SU-DHL-6 (cell line): ENCODE results near the gene CDK5RAP2.
"Not testable (repeated sequence)": the region's sequence is repeated elsewhere in the genome, so short reads cannot be mapped to it uniquely, and the experiment has no call there.

Experiments used
- H2AFZ ChIP-seq: fragments of 200-600 bp; sonication (generic); 2 replicates; pipeline ENCODE4 v1.6.1; 2014; ENCODE audit warnings: low read depth, mild to moderate bottlenecking, moderate library complexity, mixed read lengths, antibody characterized with exemption, low read length; ENCODE audit not compliant: severe bottlenecking
- H3F3A ChIP-seq: fragments of 200-600 bp; shearing (Covaris generic); 2 replicates; pipeline ENCODE4 v1.6.0; 2016; ENCODE audit warnings: antibody characterized with exemption, mild to moderate bottlenecking; ENCODE audit not compliant: insufficient read depth
- H3K27ac ChIP-seq: fragments of 200-600 bp; sonication (generic); 2 replicates; pipeline ENCODE4 v1.5.1; 2016; ENCODE audit warnings: low read depth, mild to moderate bottlenecking, low read length, moderate library complexity, mixed read lengths
- H3K27me3 ChIP-seq: fragments of 200-600 bp; sonication (generic), shearing (Covaris generic); 2 replicates; pipeline ENCODE4 v1.6.0; 2014; ENCODE audit warnings: mild to moderate bottlenecking, low read length
- H3K36me3 ChIP-seq: fragments of 200-600 bp; sonication (generic); 2 replicates; pipeline ENCODE4 v1.6.1; 2014; ENCODE audit warnings: mild to moderate bottlenecking, low read length, mixed read lengths
- H3K4me2 ChIP-seq: fragments of 300-600, 200-600 bp; shearing (Covaris generic), sonication (generic); 2 replicates; pipeline ENCODE4 v1.6.0; 2014; ENCODE audit warnings: low read length, low read depth, mild to moderate bottlenecking; ENCODE audit not compliant: poor library complexity, severe bottlenecking
- H3K4me3 ChIP-seq: fragments of 200-600 bp; sonication (generic); 2 replicates; pipeline ENCODE4 v1.5.1; 2014; ENCODE audit warnings: antibody characterized with exemption, low read length, mild to moderate bottlenecking, mixed read lengths; ENCODE audit not compliant: insufficient read depth, poor library complexity, severe bottlenecking
- H3K79me2 ChIP-seq: fragments of 200-600 bp; sonication (generic); 2 replicates; pipeline ENCODE4 v1.6.1; 2014; ENCODE audit warnings: mild to moderate bottlenecking, low read length, moderate library complexity; ENCODE audit not compliant: insufficient read depth
- H3K9ac ChIP-seq: fragments of 200-600 bp; sonication (generic); 2 replicates; pipeline ENCODE4 v1.7.0; 2014; ENCODE audit warnings: mild to moderate bottlenecking, low read length
- H3K9me2 ChIP-seq: fragments of 200-600 bp; sonication (generic); replicated peaks from 2 replicates; pipeline ENCODE4 v1.6.1; 2014; ENCODE audit warnings: low read length; ENCODE audit not compliant: insufficient read depth
- H3K9me3 ChIP-seq: fragments of 200-600 bp; sonication (generic); 2 replicates; pipeline ENCODE4 v1.6.1; 2014; ENCODE audit warnings: low read length, mixed read lengths; ENCODE audit not compliant: insufficient read depth
- H4K20me1 ChIP-seq: fragments of 200-600 bp; sonication (generic); 2 replicates; pipeline ENCODE4 v1.6.1; 2014; ENCODE audit warnings: low read depth, mild to moderate bottlenecking, antibody characterized with exemption, low read length, moderate library complexity, mixed read lengths
- EZH2phosphoT487 ChIP-seq: fragments of 200-600 bp; sonication (generic), shearing (Covaris generic); conservative IDR thresholded peaks from 2 replicates; pipeline ENCODE4 v1.6.1; 2018; ENCODE audit warnings: mild to moderate bottlenecking, antibody characterized with exemption, low read length, moderate library complexity, mixed read lengths
- TF ChIP-seq, protein P1 (sequence below): fragments of 200-600 bp; sonication (generic); IDR thresholded peaks from one replicate; pipeline ENCODE4 v1.5.1; 2017; ENCODE audit warnings: antibody characterized with exemption, mild to moderate bottlenecking, low read length, moderate library complexity; ENCODE audit not compliant: insufficient read depth, poor library complexity, severe bottlenecking

Gene CDK5RAP2

GRCh38 chr9:120524038-120524437 is 55.9 kb downstream of the CDK5RAP2 start:
- Histone ChIP-seq H3K9me2 (no peaks in the 10 kb centered on the region), H3F3A (no peaks in the 10 kb centered on the region), H3K9ac (no peak overlapping the region), H3K27me3 (no peaks in the 10 kb centered on the region), H3K9me3 (no peaks in the 10 kb centered on the region), H3K36me3 (peaks cover 42% of the 10 kb centered on the region), H3K4me3 (no peak overlapping the region), H3K27ac (no peak overlapping the region), H4K20me1 (no peaks in the 10 kb centered on the region), H2AFZ (no peak overlapping the region), H3K4me2 (no peak overlapping the region), H3K79me2 (no peaks in the 10 kb centered on the region)
- no peak for TF ChIP-seq EZH2phosphoT487
- TF ChIP-seq, protein P1, sequence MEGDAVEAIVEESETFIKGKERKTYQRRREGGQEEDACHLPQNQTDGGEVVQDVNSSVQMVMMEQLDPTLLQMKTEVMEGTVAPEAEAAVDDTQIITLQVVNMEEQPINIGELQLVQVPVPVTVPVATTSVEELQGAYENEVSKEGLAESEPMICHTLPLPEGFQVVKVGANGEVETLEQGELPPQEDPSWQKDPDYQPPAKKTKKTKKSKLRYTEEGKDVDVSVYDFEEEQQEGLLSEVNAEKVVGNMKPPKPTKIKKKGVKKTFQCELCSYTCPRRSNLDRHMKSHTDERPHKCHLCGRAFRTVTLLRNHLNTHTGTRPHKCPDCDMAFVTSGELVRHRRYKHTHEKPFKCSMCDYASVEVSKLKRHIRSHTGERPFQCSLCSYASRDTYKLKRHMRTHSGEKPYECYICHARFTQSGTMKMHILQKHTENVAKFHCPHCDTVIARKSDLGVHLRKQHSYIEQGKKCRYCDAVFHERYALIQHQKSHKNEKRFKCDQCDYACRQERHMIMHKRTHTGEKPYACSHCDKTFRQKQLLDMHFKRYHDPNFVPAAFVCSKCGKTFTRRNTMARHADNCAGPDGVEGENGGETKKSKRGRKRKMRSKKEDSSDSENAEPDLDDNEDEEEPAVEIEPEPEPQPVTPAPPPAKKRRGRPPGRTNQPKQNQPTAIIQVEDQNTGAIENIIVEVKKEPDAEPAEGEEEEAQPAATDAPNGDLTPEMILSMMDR, result no peak

DNA sequence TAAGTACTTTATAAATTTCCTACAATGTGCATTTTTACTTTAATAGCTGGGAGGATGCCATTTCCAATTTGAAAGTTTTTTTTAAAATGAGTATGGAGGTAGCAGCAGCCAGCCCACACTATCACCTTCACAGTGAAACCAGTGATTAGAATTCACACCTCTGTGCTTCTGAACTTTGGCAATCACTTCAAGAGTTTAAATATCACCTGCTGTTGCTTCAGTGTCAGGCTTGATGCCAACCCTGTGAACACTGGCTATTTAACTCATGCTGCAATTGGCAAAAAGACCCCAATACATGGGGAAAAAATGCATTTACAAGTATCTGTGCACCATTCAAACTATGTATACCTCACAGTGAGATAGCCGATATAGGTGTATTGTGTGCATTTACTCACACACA is 57.4 kb downstream of the CDK5RAP2 start:
- H3K4me3 ChIP-seq, result no peak overlapping the region
- peaks cover 37% of the 10 kb centered on the region; the same call in 1 of the 2 replicates for H3K36me3 ChIP-seq
- H3F3A ChIP-seq, result no peaks in the 10 kb centered on the region
- no peak overlapping the region for H3K27ac ChIP-seq
- H4K20me1 ChIP-seq, result no peaks in the 10 kb centered on the region
- H3K9me3 ChIP-seq, result no peaks in the 10 kb centered on the region
- H3K9ac ChIP-seq, result no peak overlapping the region
- H3K79me2 ChIP-seq, result no peaks in the 10 kb centered on the region
- no peaks in the 10 kb centered on the region for H3K9me2 ChIP-seq
- no peak overlapping the region for H3K4me2 ChIP-seq
- no peaks in the 10 kb centered on the region for H3K27me3 ChIP-seq
- TF ChIP-seq EZH2phosphoT487, result no peak
- TF ChIP-seq, protein P1, result no peak
- no peak overlapping the region for H2AFZ ChIP-seq

GRCh38 chr9:120522032-120522431 is 57.9 kb downstream of the CDK5RAP2 start:
- H2AFZ ChIP-seq, result no peak overlapping the region
- H3K4me2 ChIP-seq, result no peak overlapping the region
- no peaks in the 10 kb centered on the region for H3K79me2 ChIP-seq
- no peaks in the 10 kb centered on the region for H4K20me1 ChIP-seq
- no peaks in the 10 kb centered on the region for H3K9me3 ChIP-seq
- H3K4me3 ChIP-seq, result no peak overlapping the region
- no peak overlapping the region for H3K9ac ChIP-seq
- no peak for TF ChIP-seq EZH2phosphoT487
- TF ChIP-seq, protein P1, result no peak
- no peak overlapping the region for H3K27ac ChIP-seq
- no peaks in the 10 kb centered on the region for H3K9me2 ChIP-seq
- H3K36me3 ChIP-seq, result peaks cover 41% of the 10 kb centered on the region; the same call in 1 of the 2 replicates
- no peaks in the 10 kb centered on the region for H3F3A ChIP-seq
- H3K27me3 ChIP-seq, result no peaks in the 10 kb centered on the region

GRCh38 chr9:120521101-120521500 is 58.9 kb downstream of the CDK5RAP2 start:
- Histone ChIP-seq H2AFZ (no peak overlapping the region), H3K4me2 (no peak overlapping the region), H3K27ac (no peak overlapping the region), H4K20me1 (no peaks in the 10 kb centered on the region), H3K36me3 (peaks cover 43% of the 10 kb centered on the region), H3K27me3 (no peaks in the 10 kb centered on the region), H3K9me2 (no peaks in the 10 kb centered on the region), H3K9ac (no peak overlapping the region), H3K9me3 (no peaks in the 10 kb centered on the region), H3K4me3 (no peak overlapping the region), H3F3A (no peaks in the 10 kb centered on the region), H3K79me2 (no peaks in the 10 kb centered on the region)
- TF ChIP-seq EZH2phosphoT487, result no peak
- TF ChIP-seq, protein P1, result no peak

DNA sequence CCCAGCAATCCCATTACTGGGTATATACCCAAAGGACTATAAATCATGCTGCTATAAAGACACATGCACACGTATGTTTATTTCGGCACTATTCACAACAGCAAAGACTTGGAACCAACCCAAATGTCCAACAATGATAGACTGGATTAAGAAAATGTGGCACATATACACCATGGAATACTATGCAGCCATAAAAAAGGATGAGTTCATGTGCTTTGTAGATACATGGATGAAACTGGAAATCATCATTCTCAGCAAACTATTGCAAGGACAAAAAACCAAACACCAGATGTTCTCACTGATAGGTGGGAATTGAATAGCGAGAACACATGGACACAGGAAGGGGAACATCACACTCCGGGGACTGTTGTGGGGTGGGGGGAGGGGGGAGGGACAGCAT is 64.0 kb downstream of the CDK5RAP2 start:
- not testable (repeated sequence) for H3K9ac ChIP-seq, H3K27ac ChIP-seq, H3K9me3 ChIP-seq, H3K79me2 ChIP-seq, H3K27me3 ChIP-seq, H3K4me3 ChIP-seq, H2AFZ ChIP-seq, H4K20me1 ChIP-seq, H3F3A ChIP-seq, H3K4me2 ChIP-seq, H3K9me2 ChIP-seq
- H3K36me3 ChIP-seq, result peaks cover 26% of the 10 kb centered on the region
